ENCODE data around the gene MTG2. TPM values are rescaled to one million over a fixed set of nuclear protein-coding genes. Genes with fewer than 3 reads are reported as not detected.
A peak's percentile ranks its signal among the peaks of the same experiment; 100 is the strongest.

The MTG2 gene
- total and polyA plus RNA-seq, 2 of the 13 experiments (the other 11 are each of a cell fraction or from before 2014, with no cell fraction given) = 20.4 to 37.8 TPM

- TF ChIP-seq ZBTB34 (CRISPR knock-in tag; IDR thresholded peaks at IDR 0.05) = no peak
- no peak for TF ChIP-seq SP5 (CRISPR knock-in tag; IDR thresholded peaks at IDR 0.05; ENCODE audit: borderline replicate concordance, low read depth)
- TF ChIP-seq BCL3 (CRISPR knock-in tag; IDR thresholded peaks at IDR 0.05) = peak; percentile 89
- no peak for TF ChIP-seq FUBP1 (CRISPR knock-in tag; IDR thresholded peaks at IDR 0.05; ENCODE audit: borderline replicate concordance)
- TF ChIP-seq ISX (CRISPR knock-in tag; conservative IDR thresholded peaks at IDR 0.05) = no peak; the same call in 1 of the 2 replicates
- TF ChIP-seq BCLAF1 (IDR thresholded peaks at IDR 0.05) = no peak
- TF ChIP-seq HHEX (CRISPR knock-in tag; IDR thresholded peaks at IDR 0.05) = no peak
- TF ChIP-seq ZNF180 (CRISPR knock-in tag; IDR thresholded peaks at IDR 0.05; ENCODE audit: borderline replicate concordance, low read depth) = no peak
- peak; percentile 87; the same call in 1 of the 2 replicates for TF ChIP-seq SPEN (CRISPR knock-in tag; IDR thresholded peaks at IDR 0.05; ENCODE audit: low read depth)
- TF ChIP-seq ARNT (IDR thresholded peaks at IDR 0.05) = no peak
- 0 out of 4 replicates have a peak, but pooled peaks of 1 of the 2 experiments have one; percentile 20 for TF ChIP-seq NR2F1 (CRISPR knock-in tag; IDR thresholded peaks at IDR 0.05)
- 0 out of 2 replicates have a peak, but pooled peaks have one; percentile 78 for TF ChIP-seq ATAD3A (CRISPR knock-in tag; IDR thresholded peaks at IDR 0.05)
- TF ChIP-seq ZNF335 (CRISPR knock-in tag; IDR thresholded peaks at IDR 0.05) = no peak; the same call in 1 of the 2 replicates
- peak; percentile 42; the same call in 1 of the 2 replicates for TF ChIP-seq ZNF281 (CRISPR knock-in tag; IDR thresholded peaks at IDR 0.05; ENCODE audit: borderline replicate concordance)
- no peak for TF ChIP-seq KLF13 (CRISPR knock-in tag; IDR thresholded peaks at IDR 0.05)
- TF ChIP-seq THAP7 (CRISPR knock-in tag; IDR thresholded peaks at IDR 0.05) = no peak
Observed at GRCh38 chr20:62143081-62143956, 39.5 kb upstream of the MTG2 start, which contains the start of the genes PSMA7 and SS18L1 (continued).

All from HepG2 (cell line).